NCI-H128 (cell line): ENCODE measurements around the gene ESAM.

Experiments used
- DNase-seq: peaks from one replicate; lab custom pipeline; 2025; ENCODE audit not compliant: unreplicated experiment; lab: John Stamatoyannopoulos, UW

The ESAM gene

GRCh38 chr11:124737638-124738305, 24.3 kb downstream of the ESAM start:
- DNase-seq: no peak

DNA sequence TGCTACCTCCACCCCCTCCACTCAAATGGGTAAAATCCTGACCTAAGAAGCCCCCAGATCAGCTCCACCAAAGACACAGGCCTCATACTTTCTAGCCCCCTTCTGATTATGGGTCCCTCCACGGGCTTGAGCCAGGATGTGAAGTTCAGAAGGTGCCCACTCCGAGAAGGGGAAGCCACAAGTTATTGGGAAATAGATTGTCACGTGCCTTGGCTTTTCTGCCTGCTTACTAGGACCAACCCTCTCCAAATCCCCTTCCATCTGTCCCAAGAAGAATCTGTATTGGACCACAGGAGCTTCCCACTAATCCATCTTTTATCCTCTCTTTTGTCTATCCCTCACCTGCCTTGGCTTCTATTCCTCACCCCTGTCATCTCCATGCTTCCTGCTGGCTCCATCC, 25.4 kb downstream of the ESAM start:
- DNase-seq: no peak

GRCh38 chr11:124732230-124732629, 29.9 kb downstream of the ESAM start:
- DNase-seq: no peak

- DNase-seq: no peak
Observed at GRCh38 chr11:124729571-124729970, 32.5 kb downstream of the ESAM start.

GRCh38 chr11:124728134-124728533, 34.0 kb downstream of the ESAM start:
- no peak for DNase-seq

- no peak for DNase-seq
Observed at GRCh38 chr11:124727474-124727873, 34.6 kb downstream of the ESAM start.

DNA sequence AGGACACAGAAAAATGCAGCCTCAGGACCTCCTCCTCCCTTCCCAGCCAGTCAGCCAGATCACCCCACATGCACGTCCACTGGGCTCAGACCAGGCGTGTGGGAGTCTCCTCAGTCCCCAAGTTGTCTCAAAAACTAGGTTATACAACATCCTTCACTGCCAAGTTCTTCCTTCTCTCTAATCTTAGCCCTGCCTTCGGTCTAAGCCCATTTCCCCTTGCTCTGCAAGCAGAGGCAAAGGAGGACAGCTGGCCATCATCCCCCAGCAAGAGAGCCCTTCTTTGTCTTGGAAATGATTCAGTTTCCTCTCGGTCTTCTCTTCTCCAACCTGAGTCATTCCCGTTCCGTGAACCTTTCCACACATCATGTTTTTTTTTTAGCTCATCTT, 36.4 kb downstream of the ESAM start:
- DNase-seq: no peak

DNA sequence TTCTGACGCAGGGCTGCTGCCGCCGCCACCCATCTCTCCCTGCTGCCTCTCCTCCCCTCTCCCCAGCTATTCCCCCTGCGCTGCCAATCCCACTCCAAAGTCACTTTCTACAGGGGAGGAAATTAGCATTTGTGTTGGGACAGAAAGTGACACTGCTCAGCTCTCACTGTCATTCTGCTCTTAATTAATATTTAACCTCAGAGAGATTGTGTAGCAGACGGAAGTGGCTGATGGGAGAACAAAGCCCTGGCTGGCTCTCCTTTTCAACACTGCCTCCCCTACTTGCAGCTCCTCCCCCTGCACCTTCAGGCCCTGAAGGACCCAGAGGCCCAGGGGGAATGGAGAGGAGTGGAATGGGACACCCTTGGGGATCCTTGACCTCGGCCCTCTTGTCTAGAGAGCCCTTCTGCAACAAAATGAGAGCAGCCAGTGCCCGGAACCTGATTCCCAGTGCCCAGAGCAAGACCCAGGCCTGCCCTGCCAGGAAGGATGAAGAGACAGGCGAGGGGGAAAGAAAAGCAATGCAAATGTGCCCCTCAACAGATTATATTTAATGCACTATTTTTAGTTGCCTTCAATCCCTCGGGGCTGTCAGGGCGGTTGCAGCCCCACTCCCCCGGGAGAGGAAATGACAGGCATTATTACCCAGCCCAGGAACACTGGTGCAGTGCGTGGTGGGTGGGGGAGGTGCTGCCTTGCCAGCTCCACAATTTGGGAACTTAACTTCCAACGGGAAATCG, 36.9 kb downstream of the ESAM start:
- DNase-seq: no peak

DNA sequence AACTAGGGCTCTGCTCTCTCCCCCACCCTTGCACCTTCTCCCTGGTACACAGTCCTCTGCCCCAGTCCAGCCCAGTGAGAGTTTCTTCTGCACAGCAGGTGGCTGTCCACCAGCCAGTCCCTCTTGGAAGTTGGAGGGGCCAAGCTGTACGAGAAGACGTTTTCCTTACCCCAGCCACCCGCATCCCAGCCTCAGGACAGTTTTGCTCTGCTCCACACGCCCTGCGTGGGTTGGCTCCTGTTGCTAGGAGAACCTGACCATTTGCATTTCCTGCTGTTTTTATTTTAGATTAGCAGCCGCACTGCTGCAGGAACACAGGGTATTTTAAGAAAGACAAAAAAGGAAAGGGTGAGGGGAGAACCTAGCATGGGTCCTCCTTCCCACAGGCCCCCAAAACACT, 39.9 kb downstream of the ESAM start:
- DNase-seq: no peak

DNA sequence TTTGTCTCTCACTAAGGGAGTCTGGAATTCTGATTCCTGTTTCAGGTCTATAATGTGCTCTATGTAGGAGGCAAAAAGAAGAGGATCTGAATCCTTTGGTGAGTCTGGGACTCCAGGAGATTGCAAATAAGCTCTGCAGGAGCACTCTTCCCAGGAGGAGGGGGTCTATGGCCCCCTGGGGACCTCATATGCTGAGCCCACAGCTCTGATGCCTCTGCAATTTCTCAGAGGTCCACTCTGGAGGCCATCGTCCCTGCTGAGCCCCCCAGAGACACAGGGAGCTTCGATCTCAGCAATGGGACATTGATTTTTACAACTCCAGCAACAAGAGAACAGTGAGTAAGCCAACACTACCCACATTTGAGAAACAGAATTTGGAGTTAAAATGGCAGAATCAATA, 42.6 kb downstream of the ESAM start:
- DNase-seq: no peak

DNA sequence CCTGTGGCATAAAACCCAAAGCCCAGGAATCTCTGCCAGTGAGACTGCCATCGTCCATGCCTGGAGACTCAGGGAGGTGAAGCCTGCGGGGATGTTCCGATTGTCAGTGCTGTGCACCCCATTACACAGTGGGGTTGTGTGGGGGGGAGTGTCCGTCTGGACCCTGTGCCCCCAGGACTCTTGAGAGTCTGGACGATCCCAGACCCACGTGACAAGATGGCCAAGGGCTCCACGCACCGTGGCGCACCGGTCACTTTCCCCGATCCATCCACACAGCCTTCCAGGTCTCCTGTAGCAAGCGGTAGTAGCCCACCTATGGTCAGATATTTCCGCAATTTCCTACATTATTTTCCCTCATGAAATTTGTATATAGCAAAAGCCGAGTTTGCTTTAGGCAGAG, 43.3 kb downstream of the ESAM start:
- DNase-seq: no peak

DNA sequence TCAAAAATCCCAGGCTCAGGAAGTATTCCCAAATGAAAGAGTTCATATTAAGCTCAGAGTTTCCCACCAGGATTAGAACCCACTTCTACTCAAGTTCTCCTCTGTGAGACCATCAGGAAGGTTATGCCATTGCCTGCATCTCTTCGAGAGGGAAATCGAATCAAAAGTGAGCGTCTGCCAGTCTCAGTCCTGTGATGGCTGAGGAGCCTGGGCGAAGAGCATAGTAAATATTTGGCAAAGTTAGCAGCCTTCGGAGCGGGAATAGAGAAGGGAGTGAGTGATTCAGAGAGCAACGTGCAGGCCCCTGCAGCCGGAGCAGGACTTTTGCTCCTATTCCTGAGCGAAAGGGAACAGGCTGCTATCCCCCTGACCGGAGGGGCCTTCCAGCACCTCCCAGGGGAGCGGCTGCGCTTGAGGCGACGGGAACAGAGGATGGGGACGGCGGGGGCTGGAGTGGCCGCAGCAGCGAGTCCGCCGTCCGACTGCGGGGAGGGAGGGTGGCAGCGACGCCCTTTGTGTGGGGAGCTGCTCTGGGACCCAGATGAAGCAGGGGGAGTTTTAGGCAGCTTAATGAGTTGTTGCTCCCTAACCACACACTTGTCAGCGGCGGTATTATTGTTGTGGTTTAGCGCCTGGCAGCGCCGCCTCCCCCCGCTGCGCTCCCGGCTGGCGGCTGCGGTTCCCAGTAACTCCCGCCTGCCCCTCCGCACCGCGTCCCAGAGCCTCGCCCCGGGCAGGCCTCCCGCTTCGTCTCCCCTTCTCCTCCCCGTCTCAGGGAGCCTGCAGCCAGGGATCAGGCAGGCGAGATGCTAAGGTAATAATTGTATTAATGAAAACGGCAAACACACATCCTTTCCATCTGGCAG, 44.1 kb downstream of the ESAM start:
- DNase-seq: no peak

DNA sequence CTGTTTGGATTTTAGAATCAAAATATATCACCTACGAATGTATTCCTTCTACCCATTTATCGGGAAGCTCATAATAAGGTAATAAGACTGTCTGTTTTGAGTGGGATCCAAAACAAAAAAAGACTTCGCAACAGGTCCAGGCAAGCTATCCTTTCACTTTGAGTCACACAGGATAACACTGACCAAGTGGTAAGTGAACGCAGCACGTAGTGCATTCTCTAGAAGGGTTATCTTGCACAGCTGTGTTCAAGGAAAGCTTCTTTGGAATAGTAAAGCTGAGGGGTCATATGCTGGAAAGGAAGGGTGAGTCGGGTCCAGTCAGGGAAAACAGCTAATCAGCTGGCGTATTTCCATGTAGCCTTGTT, 44.7 kb downstream of the ESAM start:
- DNase-seq: no peak

DNA sequence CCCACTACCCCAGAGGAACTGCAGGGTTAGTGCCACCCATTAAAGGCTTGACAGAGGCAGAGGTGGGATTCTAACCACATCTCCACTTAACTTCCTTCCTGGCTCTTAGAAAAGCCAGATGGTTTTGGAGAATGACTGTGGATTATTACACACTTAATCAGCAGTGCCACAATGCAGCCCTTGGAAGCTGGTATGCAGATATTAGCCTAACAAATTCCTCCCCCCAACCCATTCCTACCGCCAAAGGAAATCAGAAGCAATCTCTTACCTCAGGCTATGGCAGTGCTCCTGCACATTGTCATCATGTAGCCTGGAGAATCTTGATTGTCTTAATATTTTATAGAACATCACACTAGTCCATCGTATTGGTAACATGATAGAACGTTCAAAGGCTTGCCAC, 45.5 kb downstream of the ESAM start:
- DNase-seq: no peak

DNA sequence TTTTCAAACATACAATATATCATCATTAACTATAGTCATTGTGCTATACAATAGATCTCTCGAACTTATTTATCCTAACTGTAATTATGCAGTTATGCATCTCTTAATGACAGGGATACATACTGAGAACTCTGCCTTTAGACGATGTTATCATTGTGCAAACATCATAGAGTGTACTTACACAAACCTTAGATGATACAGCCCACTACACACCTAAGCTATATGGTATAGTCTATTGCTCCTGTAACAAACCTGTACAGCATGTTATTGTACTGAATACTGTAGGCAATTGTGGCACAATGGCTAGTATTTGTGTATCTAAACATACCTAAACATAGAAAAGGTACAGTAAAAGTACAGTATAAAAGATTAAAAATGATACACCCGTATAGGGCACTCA, 49.7 kb downstream of the ESAM start:
- DNase-seq: no peak

DNA sequence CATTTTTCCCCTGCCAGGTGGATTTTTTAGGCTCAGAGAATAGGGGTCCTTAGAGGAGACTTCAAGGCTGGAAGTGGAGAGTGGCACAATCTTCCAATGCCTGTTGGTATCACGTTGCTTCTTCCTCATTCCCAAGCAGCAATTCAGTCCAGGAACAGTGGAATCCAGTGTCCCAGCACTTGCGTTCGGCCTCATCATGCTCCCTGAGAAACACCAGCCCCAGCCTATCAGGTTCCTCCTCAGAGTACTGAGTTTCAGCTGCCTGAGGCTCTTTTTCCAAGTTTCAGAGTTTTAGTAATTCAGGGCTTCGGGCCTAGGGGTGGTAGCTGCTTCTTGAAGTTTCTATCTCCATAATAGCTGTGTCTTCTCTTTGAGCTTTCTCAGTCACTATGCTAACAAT, 54.3 kb downstream of the ESAM start:
- no peak for DNase-seq
